ENCODE data around the gene EXOC6B. TPM values are rescaled to one million over a fixed set of nuclear protein-coding genes. Genes with fewer than 3 reads are reported as not detected.

Gene EXOC6B
- total and polyA plus RNA-seq, 8 donors: 22.1 to 30.8 (median 25.9) TPM

- H3K4me1 ChIP-seq: no peaks in the 10 kb centered on the region
These were observed 426.0 kb downstream of the EXOC6B start for GRCh38 chr2:72399879-72400278.

GRCh38 chr2:72395096-72395495, 430.7 kb downstream of the EXOC6B start:
- no peak for TF ChIP-seq CTCF (IDR thresholded peaks at IDR 0.05)
- no peak for ATAC-seq
- intact Hi-C loops (cut with DNase I): no loop called here
- DNase-seq: no peak
- no peaks in the 10 kb centered on the region for H3K36me3 ChIP-seq
- no peak overlapping the region for H3K27ac ChIP-seq
- H3K27me3 ChIP-seq: no peaks in the 10 kb centered on the region
- H3K9me3 ChIP-seq: peaks cover 0 to 22% of the 10 kb centered on the region in 2 donors
- H3K4me1 ChIP-seq: peaks cover 0 to 4% of the 10 kb centered on the region in 2 donors
- no peak overlapping the region for H3K4me3 ChIP-seq

More at GRCh38 chr2:72399879-72400278, 426.0 kb downstream of the EXOC6B start:
- H3K9me3 ChIP-seq: peaks cover 0 to 33% of the 10 kb centered on the region in 2 donors
- no peaks in the 10 kb centered on the region for H3K36me3 ChIP-seq
- H3K27me3 ChIP-seq: no peaks in the 10 kb centered on the region
- TF ChIP-seq CTCF (IDR thresholded peaks at IDR 0.05): no peak
- intact Hi-C loops (cut with DNase I): no loop called here
- no peak for DNase-seq
- no peak overlapping the region for H3K27ac ChIP-seq
- H3K4me3 ChIP-seq: no peak overlapping the region
- ATAC-seq: no peak

GRCh38 chr2:72394541-72395070, 431.2 kb downstream of the EXOC6B start:
- intact Hi-C loops (cut with DNase I): no loop called here
- DNase-seq: no peak
- no peaks in the 10 kb centered on the region for H3K36me3 ChIP-seq
- H3K4me1 ChIP-seq: peaks cover 0 to 4% of the 10 kb centered on the region in 2 donors
- no peak for ATAC-seq
- no peak overlapping the region for H3K4me3 ChIP-seq
- no peaks in the 10 kb centered on the region for H3K27me3 ChIP-seq
- no peak for TF ChIP-seq CTCF (IDR thresholded peaks at IDR 0.05)
- peaks cover 0 to 17% of the 10 kb centered on the region in 2 donors for H3K9me3 ChIP-seq
- H3K27ac ChIP-seq: no peak overlapping the region

- TF ChIP-seq CTCF (IDR thresholded peaks at IDR 0.05): no peak
- DNase-seq: no peak
- Histone ChIP-seq H3K4me3 (no peak overlapping the region), H3K4me1 (peaks cover 0 to 4% of the 10 kb centered on the region in 2 donors), H3K36me3 (no peaks in the 10 kb centered on the region), H3K9me3 (peaks cover 0 to 43% of the 10 kb centered on the region in 2 donors), H3K27ac (no peak overlapping the region), H3K27me3 (no peaks in the 10 kb centered on the region)
- intact Hi-C loops (cut with DNase I): no loop called here
- ATAC-seq: no peak
These were observed 436.4 kb downstream of the EXOC6B start for GRCh38 chr2:72389447-72389846.

GRCh38 chr2:72388263-72388662, 437.6 kb downstream of the EXOC6B start:
- Histone ChIP-seq H3K9me3 (peaks cover 0 to 46% of the 10 kb centered on the region in 2 donors), H3K4me1 (no peaks in the 10 kb centered on the region), H3K27ac (no peak overlapping the region), H3K27me3 (no peaks in the 10 kb centered on the region), H3K4me3 (no peak overlapping the region), H3K36me3 (no peaks in the 10 kb centered on the region)
- TF ChIP-seq CTCF (IDR thresholded peaks at IDR 0.05): no peak
- no peak for ATAC-seq
- intact Hi-C loops (cut with DNase I): no loop called here
- DNase-seq: no peak
